Stimulated activated CD8-positive, alpha-beta memory T cell treated with anti-CD3 and anti-CD28 coated beads, Interleukin-15, amount 100 ng/mL, for 4 hours (primary cell): ENCODE measurements around the gene TMEM219.
"Not testable (repeated sequence)": the region's sequence is repeated elsewhere in the genome, so short reads cannot be mapped to it uniquely, and the experiment has no call there.

Experiments
- DNase-seq, 2 donors: peaks; one replicate each; pipeline ENCODE4 v3.0.0-alpha.2; 2020; ENCODE audit warnings: low read depth in 2 of 2

TMEM219 gene

GRCh38 chr16:30010844-30011713, 49.2 kb downstream of the TMEM219 start, which contains the start of gene DOC2A:
DOC2A (minus strand) TSS chr16:30011027; CDS start chr16:30010222, 805 bp downstream.
- no peak for DNase-seq

GRCh38 chr16:30011714-30012504, 50.0 kb downstream of the TMEM219 start:
- no peak for DNase-seq

- not testable (repeated sequence) for DNase-seq
Measured at GRCh38 chr16:30012598-30012997, 50.7 kb downstream of the TMEM219 start.

GRCh38 chr16:30015450-30015849, 53.6 kb downstream of the TMEM219 start:
- DNase-seq = not testable (repeated sequence)

GRCh38 chr16:30016555-30017276, 54.8 kb downstream of the TMEM219 start:
- no peak for DNase-seq

GRCh38 chr16:30017277-30017656, 55.4 kb downstream of the TMEM219 start:
- no peak for DNase-seq

- DNase-seq = not testable (repeated sequence)
Measured at GRCh38 chr16:30017937-30018336, 56.1 kb downstream of the TMEM219 start.

- no peak for DNase-seq
Measured at GRCh38 chr16:30018731-30019158, 56.9 kb downstream of the TMEM219 start.
